ENCODE data around the gene ZNF700.
"Not testable (repeated sequence)": the region's sequence is repeated elsewhere in the genome, so short reads cannot be mapped to it uniquely, and the experiment has no call there.

Gene ZNF700

GRCh38 chr19:11941361-11941887 is 16.5 kb downstream of the ZNF700 start:
- DNase-seq (ENCODE audit: low read depth in 2 of 2): not testable (repeated sequence)

GRCh38 chr19:11942008-11942842 is 17.3 kb downstream of the ZNF700 start:
- DNase-seq (ENCODE audit: low read depth in 2 of 2): no peak

DNA sequence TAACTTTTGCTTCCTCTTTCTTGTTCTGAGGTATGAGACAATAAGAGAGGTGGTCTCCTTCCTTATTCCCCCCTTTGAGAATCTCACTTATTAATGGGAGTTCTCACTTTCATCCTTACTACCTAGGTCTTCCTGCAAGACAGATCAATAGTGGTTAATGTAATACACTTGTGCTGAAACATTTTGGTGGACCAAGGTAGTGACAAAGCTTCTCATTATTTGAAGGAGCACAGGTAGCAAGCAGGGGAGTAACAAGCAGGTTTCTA is 17.9 kb downstream of the ZNF700 start:
- DNase-seq (ENCODE audit: low read depth in 2 of 2): no peak

DNA sequence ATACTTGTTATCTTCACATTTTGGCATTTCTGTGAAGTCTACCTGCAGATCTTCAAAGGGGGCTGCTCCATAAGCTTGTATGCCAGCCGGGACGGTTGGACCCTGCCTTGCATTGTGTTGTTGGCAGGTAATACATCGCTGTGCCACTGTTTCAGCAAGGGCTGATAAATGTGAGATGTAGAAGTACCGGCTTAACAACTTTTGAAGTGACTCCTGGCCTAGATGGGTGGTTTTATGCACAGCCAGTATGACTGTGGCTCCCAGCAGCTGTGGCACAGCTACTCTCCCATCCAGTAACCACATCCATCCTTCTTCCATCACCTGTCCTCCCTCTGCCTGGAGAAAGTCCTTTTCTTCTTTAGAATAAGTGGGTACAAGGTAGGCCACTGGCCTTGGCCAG is 19.7 kb downstream of the ZNF700 start:
- no peak for DNase-seq (ENCODE audit: low read depth in 2 of 2)

GRCh38 chr19:11948646-11949045 is 23.7 kb downstream of the ZNF700 start:
- no peak for DNase-seq (ENCODE audit: low read depth in 2 of 2)

GRCh38 chr19:11949201-11949600 is 24.3 kb downstream of the ZNF700 start:
- DNase-seq (ENCODE audit: low read depth in 2 of 2): no peak

- DNase-seq (ENCODE audit: low read depth in 2 of 2): not testable (repeated sequence)
Measured at GRCh38 chr19:11949614-11950080, 24.7 kb downstream of the ZNF700 start.

GRCh38 chr19:11950312-11950711 is 25.4 kb downstream of the ZNF700 start:
- DNase-seq (ENCODE audit: low read depth in 2 of 2): no peak

DNA sequence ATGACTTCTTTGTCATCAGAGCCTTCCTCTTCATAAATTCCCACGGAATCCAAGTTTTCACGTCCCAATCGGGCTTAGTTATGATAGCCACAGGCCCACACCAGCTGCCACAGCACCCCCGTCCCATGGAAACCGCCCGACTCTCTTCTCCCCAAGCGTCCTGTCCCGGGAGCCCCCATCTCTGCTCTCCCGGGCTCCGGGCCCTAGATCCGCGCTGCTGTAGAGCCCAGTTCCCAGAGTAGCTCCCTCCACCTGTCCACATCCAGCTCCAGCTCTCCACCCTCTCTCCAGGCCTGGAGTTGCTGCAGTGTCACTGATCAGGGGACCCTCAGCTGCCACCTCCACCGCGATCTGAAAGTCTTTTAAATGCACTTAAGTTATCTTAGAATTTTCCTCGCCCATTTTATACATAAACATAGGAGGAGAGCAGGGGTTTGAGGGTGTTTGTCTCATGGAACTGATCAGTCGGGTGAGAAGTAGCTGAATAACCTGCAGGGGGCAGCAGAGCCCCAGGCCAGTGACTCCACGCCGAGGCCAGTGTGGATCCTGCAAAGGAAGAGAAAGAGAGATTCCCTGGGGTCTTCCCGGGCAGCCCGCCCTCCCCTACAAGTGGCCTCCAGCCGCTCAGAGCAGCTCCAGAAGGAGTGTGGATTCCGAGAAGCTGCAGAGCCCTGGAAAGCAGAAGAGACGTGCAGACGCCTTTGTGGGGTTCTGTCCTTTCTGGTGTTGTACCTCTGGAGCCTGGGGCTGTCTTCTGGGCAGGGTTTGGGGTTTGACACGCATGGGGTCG is 38.9 kb downstream of the ZNF700 start:
- peak; percentile 58 to 63 for DNase-seq (ENCODE audit: low read depth in 2 of 2)

GRCh38 chr19:11964496-11964857 is 39.6 kb downstream of the ZNF700 start:
- DNase-seq (ENCODE audit: low read depth in 2 of 2): no peak

DNA sequence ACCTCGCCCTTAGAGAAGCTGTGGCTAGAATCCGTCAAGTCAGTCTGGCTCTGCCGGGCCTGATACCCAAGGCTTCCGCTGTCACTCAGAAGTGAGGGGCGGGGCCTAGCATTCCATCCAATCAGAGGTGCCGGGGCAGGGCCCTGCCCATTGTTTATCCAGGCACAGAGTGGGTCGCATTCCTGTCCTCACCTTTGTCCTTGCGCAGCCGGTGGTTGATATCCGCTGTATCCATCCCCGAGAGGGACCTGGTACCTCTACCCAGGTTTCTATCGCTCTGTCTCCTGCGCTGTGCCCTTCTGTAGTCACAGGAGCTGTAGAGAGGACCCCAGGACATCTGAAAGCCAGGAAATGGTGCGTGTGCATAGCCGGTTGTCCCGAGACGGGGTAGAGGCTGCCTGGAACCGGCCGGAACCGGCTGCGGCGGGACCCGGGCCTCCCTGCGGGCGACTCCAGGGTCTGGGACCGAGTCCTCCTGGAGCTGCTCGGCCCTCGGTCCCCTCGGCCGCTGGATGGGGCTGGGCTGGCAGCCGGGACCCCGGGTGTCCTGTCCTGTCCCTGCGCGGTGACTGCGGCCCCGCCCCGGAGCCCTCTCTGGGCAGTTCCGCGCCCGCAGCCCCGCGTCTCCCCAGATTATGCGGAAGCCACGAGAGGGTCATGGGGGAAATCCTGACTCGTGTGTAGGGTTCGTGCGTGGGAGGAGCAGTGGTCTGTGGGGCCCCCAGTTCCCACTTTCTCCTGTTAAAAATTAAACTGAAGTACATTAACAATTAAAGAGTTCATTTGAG is 40.1 kb downstream of the ZNF700 start, which contains the start of gene ZNF763:
ZNF763 (plus strand) TSS at position 183 of the 788 bp plus-strand sequence; CDS start at position 352, 169 bp downstream.
- DNase-seq (ENCODE audit: low read depth in 2 of 2): peak; percentile 77 to 87

DNA sequence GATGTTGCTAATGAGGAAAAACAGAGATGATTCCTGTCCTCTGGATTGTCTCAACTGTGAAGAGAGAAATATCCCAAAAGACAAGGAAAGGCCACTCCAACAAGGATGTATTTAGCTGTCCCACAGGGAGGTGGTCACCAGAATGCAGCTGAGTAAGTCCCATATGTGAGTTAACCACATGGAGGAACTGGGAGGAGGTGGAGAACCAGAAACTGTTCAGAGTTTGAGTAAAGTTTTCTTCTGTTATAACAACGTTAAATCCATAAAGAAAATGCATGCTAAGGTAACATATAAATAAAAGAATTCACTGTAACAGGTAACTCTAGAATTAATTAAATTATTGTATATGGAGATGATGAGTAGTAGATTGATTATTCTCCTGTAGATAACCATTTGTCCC is 45.3 kb downstream of the ZNF700 start:
- DNase-seq (ENCODE audit: low read depth in 2 of 2): no peak

DNA sequence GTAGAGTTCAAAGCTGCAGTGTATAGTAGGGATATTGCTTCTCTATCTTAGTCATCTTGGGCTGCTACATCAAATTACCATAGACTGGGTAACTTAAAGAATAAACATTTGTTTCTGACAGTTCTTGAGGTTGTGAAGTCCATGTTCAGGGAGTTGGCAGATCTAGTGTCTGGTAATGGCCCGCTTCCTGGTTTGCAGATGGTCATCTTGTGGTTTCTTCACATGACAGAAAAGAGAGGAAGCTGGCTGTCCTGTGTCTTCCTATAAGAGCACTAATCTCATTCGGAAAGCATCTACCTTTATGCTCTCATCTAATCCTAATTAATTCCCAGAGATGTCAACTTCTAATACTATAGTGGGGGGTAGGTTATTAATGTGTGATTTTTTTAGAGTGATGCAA is 46.1 kb downstream of the ZNF700 start:
- no peak for DNase-seq (ENCODE audit: low read depth in 2 of 2)

DNA sequence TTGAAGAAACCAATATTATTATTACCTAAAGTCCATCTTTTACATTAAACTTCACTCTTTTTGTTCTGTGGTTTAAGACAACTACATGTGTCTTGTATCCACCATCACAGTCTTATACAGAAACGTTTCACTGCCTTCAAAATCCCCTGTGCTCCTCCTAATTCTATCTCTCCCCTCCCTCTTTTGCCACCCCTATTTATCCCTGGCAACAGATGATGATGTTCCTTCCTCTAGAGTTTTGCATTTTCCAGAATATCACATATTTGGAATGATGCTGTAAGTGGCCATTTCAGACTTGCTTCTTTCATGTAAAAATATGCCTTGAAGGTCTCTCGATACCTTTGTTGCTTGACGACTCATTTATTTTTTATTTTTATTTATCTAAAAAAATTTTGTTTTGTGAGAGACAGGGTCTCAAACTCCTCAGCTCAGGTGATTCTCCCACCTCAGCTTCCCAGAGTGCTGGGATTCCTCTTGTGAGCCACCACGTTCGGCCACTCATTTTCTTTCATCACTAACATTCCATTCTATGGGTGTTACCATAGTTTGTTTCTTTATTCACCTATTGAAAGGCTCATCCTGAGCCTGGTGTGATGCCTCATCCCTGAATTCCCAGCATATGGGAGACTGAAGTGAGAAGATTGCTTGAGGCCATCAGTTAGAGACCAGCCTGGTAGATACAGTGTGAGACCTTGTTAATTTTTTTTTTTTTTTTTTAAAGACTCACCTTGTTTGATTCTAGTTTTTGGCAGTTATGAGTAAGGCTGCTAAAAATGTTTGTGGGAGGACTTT is 48.3 kb downstream of the ZNF700 start:
- DNase-seq (ENCODE audit: low read depth in 2 of 2): no peak

- DNase-seq (ENCODE audit: low read depth in 2 of 2): no peak
Measured at GRCh38 chr19:11978492-11979100, 53.7 kb downstream of the ZNF700 start.

DNA sequence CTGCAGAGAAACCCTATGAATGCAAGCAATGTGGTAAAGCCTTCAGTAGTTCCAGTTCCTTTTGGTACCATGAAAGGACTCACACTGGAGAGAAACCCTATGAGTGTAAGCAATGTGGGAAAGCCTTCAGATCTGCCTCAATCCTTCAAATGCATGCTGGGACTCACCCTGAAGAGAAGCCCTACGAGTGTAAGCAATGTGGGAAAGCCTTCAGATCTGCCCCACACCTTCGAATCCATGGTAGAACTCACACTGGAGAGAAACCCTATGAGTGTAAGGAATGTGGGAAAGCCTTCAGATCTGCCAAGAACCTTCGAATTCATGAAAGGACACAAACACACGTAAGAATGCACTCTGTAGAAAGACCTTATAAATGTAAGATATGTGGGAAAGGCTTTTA is 54.6 kb downstream of the ZNF700 start:
- no peak for DNase-seq (ENCODE audit: low read depth in 2 of 2)

DNA sequence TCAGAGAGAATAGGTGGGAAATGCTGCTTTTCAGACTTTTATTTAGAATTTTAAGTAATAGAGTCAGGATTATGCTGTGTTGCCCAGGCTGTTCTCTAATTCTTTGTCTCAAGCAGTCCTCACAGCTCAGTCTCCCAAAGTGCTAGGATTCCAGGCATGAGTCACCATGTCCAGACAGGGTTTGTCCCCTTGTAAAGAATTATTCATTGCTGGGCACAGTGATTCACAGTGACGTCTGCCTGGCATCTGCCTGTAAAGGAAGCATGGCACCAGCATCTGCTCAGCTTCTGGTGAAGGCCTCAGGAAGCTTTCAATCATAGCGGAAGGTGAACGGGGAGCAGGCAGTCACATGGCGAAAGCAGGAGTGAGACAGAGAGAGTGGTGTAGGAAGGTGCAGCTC is 57.6 kb downstream of the ZNF700 start:
- DNase-seq (ENCODE audit: low read depth in 2 of 2): no peak

DNA sequence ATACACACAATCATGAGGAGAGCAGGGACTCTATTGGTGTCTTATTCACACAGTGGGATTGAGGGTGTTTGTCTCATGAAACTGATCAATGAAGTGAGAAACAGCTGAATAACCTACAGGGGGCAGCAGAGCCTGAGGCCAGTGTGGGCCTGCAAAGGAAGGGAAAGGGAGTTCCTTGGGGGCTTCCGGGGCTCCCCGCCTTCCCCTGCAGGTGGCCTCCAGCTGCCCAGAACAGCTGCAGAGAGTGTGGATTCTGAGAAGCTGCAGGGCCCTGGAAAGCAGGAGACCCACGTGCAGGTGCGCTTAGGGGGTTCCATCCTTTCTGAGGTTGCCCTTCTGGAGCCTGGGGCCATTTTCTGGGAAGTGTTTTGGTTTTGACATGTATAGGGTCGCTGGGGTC is 60.1 kb downstream of the ZNF700 start:
- no peak for DNase-seq (ENCODE audit: low read depth in 2 of 2)

- no peak for DNase-seq (ENCODE audit: low read depth in 2 of 2)
Measured at GRCh38 chr19:11986754-11987153, 61.8 kb downstream of the ZNF700 start.

DNA sequence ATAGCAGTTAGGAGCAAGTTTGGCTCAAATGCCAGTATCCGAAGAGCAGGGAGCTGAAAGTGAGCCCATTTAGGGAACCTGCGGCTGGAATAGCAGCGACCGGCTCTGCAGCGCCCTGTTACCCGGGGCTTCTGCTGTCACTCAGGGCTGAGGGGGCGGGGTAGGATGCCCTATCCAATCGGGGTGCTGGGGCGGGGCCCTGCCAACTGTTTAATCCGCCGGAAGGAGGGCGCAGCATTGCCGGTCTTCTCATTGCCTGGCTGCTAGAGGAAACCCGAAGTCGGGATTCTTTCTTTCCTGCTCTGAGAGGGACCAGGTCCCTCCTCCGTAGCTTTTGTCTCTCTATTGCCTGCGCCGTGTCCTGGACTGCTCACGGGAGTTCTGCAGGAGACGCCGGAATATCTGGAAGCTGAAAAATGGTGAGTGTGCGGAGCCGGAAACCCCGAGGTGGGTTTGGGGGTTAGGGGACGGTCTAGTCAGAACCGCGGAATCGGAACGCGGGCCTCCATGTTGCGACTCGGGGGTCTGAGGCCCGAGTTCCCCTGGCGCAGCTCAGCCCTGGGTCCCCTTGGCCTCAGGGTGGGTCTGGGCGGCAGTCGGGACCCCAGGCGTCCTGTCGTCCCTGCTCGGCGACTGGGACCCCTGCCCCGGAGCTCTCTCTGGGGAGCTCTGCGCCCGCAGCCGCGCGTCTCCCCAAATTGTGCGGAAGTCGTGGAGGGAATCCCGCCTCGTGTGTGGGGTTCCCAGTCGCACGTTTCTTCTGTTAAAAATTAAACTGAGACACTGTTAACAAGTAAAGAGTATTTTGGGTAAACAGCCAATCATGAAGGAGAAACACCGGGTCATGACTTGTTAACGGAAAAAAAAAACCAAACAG is 62.7 kb downstream of the ZNF700 start:
- DNase-seq (ENCODE audit: low read depth in 2 of 2): peak; percentile 93 to 94

Data from activated CD4-positive, alpha-beta T cell treated with anti-CD3 and anti-CD28 coated beads for 24 hours (primary cell).